Measurements from ENCODE around the gene LRRK1.

Gene LRRK1

GRCh38 chr15:101102746-101103145 is 183.6 kb downstream of the LRRK1 start:
- DNase-seq = no peak

- no peak for DNase-seq
Observed at GRCh38 chr15:101103598-101103997, 184.4 kb downstream of the LRRK1 start.

- no peak for DNase-seq
Observed at GRCh38 chr15:101104141-101104540, 185.0 kb downstream of the LRRK1 start.

GRCh38 chr15:101105059-101105891 is 186.1 kb downstream of the LRRK1 start:
- DNase-seq = no peak

GRCh38 chr15:101107101-101107500 is 187.9 kb downstream of the LRRK1 start:
- DNase-seq = no peak

GRCh38 chr15:101107625-101108460 is 188.7 kb downstream of the LRRK1 start:
- DNase-seq = no peak

GRCh38 chr15:101108461-101108775 is 189.3 kb downstream of the LRRK1 start:
- DNase-seq = no peak

- DNase-seq = no peak
Observed at GRCh38 chr15:101108791-101109190, 189.6 kb downstream of the LRRK1 start.

GRCh38 chr15:101110681-101111569 is 191.8 kb downstream of the LRRK1 start:
- DNase-seq = no peak

GRCh38 chr15:101111570-101112262 is 192.6 kb downstream of the LRRK1 start:
- DNase-seq = no peak

GRCh38 chr15:101112336-101113113 is 193.4 kb downstream of the LRRK1 start:
- no peak for DNase-seq

GRCh38 chr15:101113114-101114005 is 194.2 kb downstream of the LRRK1 start:
- DNase-seq = no peak

- no peak for DNase-seq
Observed at GRCh38 chr15:101114166-101114565, 195.0 kb downstream of the LRRK1 start.

GRCh38 chr15:101114610-101115009 is 195.5 kb downstream of the LRRK1 start:
- no peak for DNase-seq

- DNase-seq = no peak
Observed at GRCh38 chr15:101115393-101115785, 196.2 kb downstream of the LRRK1 start.

GRCh38 chr15:101115786-101116680 is 196.9 kb downstream of the LRRK1 start:
- no peak for DNase-seq

- no peak for DNase-seq
Observed at GRCh38 chr15:101116681-101116976, 197.5 kb downstream of the LRRK1 start.

- DNase-seq = no peak
Observed at GRCh38 chr15:101118116-101118515, 199.0 kb downstream of the LRRK1 start.

GRCh38 chr15:101118615-101119014 is 199.5 kb downstream of the LRRK1 start:
- DNase-seq = no peak

GRCh38 chr15:101119181-101119580 is 200.0 kb downstream of the LRRK1 start:
- no peak for DNase-seq
